ENCODE results near the gene FYB1.
"Not testable (repeated sequence)": the region's sequence is repeated elsewhere in the genome, so short reads cannot be mapped to it uniquely, and the experiment has no call there.

FYB1 gene

DNA sequence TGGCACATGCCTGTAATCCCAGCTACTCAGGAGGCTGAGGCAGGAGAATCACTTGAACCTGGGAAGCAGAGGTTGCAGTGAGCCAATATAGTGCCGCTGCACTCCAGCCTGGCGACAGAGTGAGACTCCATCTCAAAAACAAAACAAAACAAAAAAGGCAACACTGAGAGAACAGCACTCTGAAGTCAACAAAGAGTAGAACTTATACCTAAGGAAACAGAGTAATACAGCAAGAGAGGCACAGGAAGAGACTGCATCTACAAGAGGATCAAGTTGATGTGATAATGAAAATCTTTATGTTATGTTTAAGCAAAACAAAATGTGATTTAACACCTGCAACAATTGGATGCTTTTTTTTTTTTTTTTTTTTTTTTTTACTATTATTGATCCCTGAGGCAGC lies 33.1 kb downstream of the FYB1 start:
- no peak overlapping the region for H3K4me3 ChIP-seq (ENCODE audit: low read depth, low read length)
- TF ChIP-seq, protein P1, sequence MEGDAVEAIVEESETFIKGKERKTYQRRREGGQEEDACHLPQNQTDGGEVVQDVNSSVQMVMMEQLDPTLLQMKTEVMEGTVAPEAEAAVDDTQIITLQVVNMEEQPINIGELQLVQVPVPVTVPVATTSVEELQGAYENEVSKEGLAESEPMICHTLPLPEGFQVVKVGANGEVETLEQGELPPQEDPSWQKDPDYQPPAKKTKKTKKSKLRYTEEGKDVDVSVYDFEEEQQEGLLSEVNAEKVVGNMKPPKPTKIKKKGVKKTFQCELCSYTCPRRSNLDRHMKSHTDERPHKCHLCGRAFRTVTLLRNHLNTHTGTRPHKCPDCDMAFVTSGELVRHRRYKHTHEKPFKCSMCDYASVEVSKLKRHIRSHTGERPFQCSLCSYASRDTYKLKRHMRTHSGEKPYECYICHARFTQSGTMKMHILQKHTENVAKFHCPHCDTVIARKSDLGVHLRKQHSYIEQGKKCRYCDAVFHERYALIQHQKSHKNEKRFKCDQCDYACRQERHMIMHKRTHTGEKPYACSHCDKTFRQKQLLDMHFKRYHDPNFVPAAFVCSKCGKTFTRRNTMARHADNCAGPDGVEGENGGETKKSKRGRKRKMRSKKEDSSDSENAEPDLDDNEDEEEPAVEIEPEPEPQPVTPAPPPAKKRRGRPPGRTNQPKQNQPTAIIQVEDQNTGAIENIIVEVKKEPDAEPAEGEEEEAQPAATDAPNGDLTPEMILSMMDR (IDR thresholded peaks at IDR 0.05; ENCODE audit: low read depth, low read length) = no peak
- TF ChIP-seq, protein P2, sequence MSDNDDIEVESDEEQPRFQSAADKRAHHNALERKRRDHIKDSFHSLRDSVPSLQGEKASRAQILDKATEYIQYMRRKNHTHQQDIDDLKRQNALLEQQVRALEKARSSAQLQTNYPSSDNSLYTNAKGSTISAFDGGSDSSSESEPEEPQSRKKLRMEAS (IDR thresholded peaks at IDR 0.05; ENCODE audit: low read depth, low read length) = no peak
- TF ChIP-seq MYC (IDR thresholded peaks at IDR 0.05; ENCODE audit: low read depth, low read length) (no peak), POLR2A (IDR thresholded peaks at IDR 0.05; ENCODE audit: extremely low read depth, insufficient read length) (no peak)
- no peak for DNase-seq (ENCODE audit: low read depth)

DNA sequence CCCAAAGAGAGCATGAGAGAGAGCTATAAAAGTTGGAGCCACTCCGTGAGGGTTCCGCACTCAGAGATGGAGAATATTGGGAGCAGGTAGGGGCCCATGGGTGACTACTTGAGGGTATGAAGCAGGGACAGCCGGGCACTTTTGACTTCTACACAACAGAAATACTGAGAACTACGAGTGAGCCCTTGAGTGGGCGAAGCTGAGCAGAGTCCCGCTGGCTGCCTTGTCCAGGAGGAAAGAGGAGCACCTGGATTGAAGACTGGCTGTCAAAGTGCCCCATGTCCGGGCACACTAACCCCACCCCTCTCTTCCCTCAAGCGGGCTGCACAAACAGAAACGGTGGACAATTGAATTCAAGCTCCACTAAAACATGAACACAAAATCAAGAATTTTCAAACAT lies 33.6 kb downstream of the FYB1 start:
- no peak overlapping the region for H3K4me3 ChIP-seq (ENCODE audit: low read depth, low read length)
- TF ChIP-seq, protein P2 (IDR thresholded peaks at IDR 0.05; ENCODE audit: low read depth, low read length) = no peak
- no peak for TF ChIP-seq POLR2A (IDR thresholded peaks at IDR 0.05; ENCODE audit: extremely low read depth, insufficient read length)
- TF ChIP-seq, protein P1 (IDR thresholded peaks at IDR 0.05; ENCODE audit: low read depth, low read length) = no peak
- TF ChIP-seq MYC (IDR thresholded peaks at IDR 0.05; ENCODE audit: low read depth, low read length) = no peak
- no peak for DNase-seq (ENCODE audit: low read depth)

DNA sequence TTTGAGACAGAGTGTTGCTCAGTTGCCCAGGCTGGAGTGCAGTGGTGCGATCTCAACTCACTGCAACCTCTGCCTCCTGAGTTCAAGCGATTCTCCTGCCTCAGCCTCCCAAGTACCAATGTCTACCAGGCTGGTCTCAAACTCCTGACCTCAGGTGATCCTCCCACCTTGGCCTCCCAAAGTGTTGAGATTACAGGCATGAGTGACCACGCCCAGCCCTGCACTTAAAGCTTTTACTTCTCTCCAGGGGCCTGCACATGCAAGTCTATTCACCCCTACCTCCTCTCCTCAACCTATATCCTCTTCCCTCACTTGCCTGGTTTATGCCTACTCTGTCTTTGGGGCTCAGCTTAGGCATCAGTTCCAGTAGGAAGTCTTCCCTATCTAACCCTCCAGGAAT lies 39.8 kb downstream of the FYB1 start:
- not testable (repeated sequence) for H3K4me3 ChIP-seq (ENCODE audit: low read depth, low read length); DNase-seq (ENCODE audit: low read depth)

DNA sequence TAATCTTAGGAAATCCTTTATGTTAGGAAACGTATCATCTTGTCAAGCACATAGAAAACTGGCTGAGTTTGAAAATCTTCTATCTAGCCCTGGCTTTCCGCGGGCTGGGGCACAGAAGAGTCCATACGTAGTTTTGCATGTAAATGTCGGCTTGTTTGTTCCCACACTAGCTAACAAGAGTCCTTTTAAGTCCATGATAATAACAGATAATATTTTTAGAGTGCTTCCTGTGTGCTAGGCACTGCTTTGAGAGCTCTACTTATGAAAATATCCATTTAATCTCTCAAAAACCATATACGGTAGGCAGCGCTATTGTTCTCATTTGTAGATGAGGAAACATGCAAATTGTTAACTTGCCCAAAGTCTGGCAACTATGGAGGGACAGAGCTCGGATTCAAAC lies 40.5 kb downstream of the FYB1 start:
- no peak overlapping the region for H3K4me3 ChIP-seq (ENCODE audit: low read depth, low read length)
- no peak for DNase-seq (ENCODE audit: low read depth)
- TF ChIP-seq MYC (IDR thresholded peaks at IDR 0.05; ENCODE audit: low read depth, low read length) (no peak), POLR2A (IDR thresholded peaks at IDR 0.05; ENCODE audit: extremely low read depth, insufficient read length) (no peak)
- TF ChIP-seq, protein P1 (IDR thresholded peaks at IDR 0.05; ENCODE audit: low read depth, low read length) = no peak
- TF ChIP-seq, protein P2 (IDR thresholded peaks at IDR 0.05; ENCODE audit: low read depth, low read length) = no peak

DNA sequence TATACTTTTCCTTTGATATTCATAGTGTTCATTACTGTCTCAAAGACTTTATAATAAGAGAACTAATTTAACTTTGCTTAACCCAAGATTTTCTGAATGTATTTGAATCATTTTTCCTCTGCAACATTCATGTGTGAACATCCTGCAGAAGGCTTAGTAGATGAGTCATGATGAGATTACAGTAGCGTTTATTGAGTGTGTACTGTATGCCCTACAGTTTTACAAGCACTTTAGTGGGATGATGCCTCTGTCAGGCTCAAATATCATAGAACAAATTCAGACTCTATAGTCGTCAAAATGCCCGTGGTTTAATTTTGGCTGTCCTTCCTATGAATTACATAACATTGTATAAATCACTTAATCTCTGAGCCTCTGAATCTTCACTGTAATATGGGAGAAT lies 41.2 kb downstream of the FYB1 start:
- peak; percentile 66 for DNase-seq (ENCODE audit: low read depth)
- no peak for TF ChIP-seq MYC (IDR thresholded peaks at IDR 0.05; ENCODE audit: low read depth, low read length)
- TF ChIP-seq, protein P2 (IDR thresholded peaks at IDR 0.05; ENCODE audit: low read depth, low read length) = no peak
- TF ChIP-seq, protein P1 (IDR thresholded peaks at IDR 0.05; ENCODE audit: low read depth, low read length) = no peak
- no peak for TF ChIP-seq POLR2A (IDR thresholded peaks at IDR 0.05; ENCODE audit: extremely low read depth, insufficient read length)

DNA sequence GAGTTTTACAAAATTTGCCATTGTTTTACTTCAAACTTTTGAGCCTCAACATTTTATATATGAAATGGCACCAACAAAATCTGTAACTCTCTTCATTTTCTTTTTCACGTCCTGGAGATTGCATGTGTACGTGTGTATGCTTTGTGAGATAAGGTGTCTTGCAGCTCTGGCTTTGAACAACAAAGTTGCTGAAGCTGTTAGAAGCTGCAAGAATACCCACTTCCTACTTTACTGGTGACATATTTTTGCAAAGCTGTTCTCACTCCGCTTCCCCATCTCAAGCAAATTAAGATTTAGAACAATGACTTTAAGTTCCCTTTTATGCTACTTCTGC lies 41.8 kb downstream of the FYB1 start:
- DNase-seq (ENCODE audit: low read depth) = peak; percentile 86
- peak overlapping the region; percentile 2 for H3K4me3 ChIP-seq (ENCODE audit: low read depth, low read length)
- TF ChIP-seq MYC (IDR thresholded peaks at IDR 0.05; ENCODE audit: low read depth, low read length) = 0 out of 2 replicates have a peak, but pooled peaks have one; percentile 41
- TF ChIP-seq, protein P2 (IDR thresholded peaks at IDR 0.05; ENCODE audit: low read depth, low read length) = no peak

More for the DNA sequence above, 41.2 kb downstream of the FYB1 start:
- H3K4me3 ChIP-seq (ENCODE audit: low read depth, low read length) = no peak overlapping the region

Data from NB4 (cell line).